ENCODE data around the gene PCNX3. TPM values are rescaled to one million over a fixed set of nuclear protein-coding genes. Genes with fewer than 3 reads are reported as not detected.

The PCNX3 gene
- total and polyA plus RNA-seq, 2 of the 13 experiments (the other 11 are each of a cell fraction or from before 2014, with no cell fraction given) = 16.2 to 23.0 TPM

GRCh38 chr11:65652511-65653228 is 37.1 kb downstream of the PCNX3 start (continued):
- no peak for TF ChIP-seq KIAA2018 (CRISPR knock-in tag; IDR thresholded peaks at IDR 0.05; ENCODE audit: borderline replicate concordance)
- no peak for TF ChIP-seq KDM6A (CRISPR knock-in tag; IDR thresholded peaks at IDR 0.05; ENCODE audit: low read depth)
- no peak for TF ChIP-seq RAD51 (IDR thresholded peaks at IDR 0.05; ENCODE audit: borderline replicate concordance)
- no peak for TF ChIP-seq HOXA7 (CRISPR knock-in tag; IDR thresholded peaks at IDR 0.05)
- TF ChIP-seq CBX2 (IDR thresholded peaks at IDR 0.05; ENCODE audit: low read depth, low read length) = no peak
- no peak for TF ChIP-seq CBX2 (CRISPR knock-in tag; IDR thresholded peaks at IDR 0.05; ENCODE audit: low read depth)
- no peak for TF ChIP-seq LBX2 (CRISPR knock-in tag; IDR thresholded peaks at IDR 0.05; ENCODE audit: borderline replicate concordance)
- no peak for TF ChIP-seq PCBP2 (optimal IDR thresholded peaks at IDR 0.05; ENCODE audit: low read depth, low read length, poor library complexity, severe bottlenecking)
- no peak; a peak in 1 of 4 replicates for TF ChIP-seq KLF16 (CRISPR knock-in tag; IDR thresholded peaks at IDR 0.05)
- no peak for TF ChIP-seq THYN1 (CRISPR knock-in tag; IDR thresholded peaks at IDR 0.05; ENCODE audit: borderline replicate concordance, low read depth)
- TF ChIP-seq HNF4A (CRISPR knock-in tag; IDR thresholded peaks at IDR 0.05) = no peak
- TF ChIP-seq CAMTA2 (CRISPR knock-in tag; IDR thresholded peaks at IDR 0.05; ENCODE audit: borderline replicate concordance) = no peak
- TF ChIP-seq HMG20A (CRISPR knock-in tag; IDR thresholded peaks at IDR 0.05; ENCODE audit: borderline replicate concordance) = no peak
- TF ChIP-seq ZNF713 (CRISPR knock-in tag; IDR thresholded peaks at IDR 0.05) = no peak
- peak; percentile 36; the same call in 1 of the 2 replicates for TF ChIP-seq ATF7-NPFF (CRISPR knock-in tag; IDR thresholded peaks at IDR 0.05; ENCODE audit: low read depth)
- no peak for TF ChIP-seq MAFK (conservative IDR thresholded peaks at IDR 0.05 in 1 of 2, IDR thresholded peaks at IDR 0.05 in 1 of 2; ENCODE audit: low read length in 2 of 2)
- peak; percentile 72; the same call in 1 of the 2 replicates for TF ChIP-seq ZSCAN31 (CRISPR knock-in tag; IDR thresholded peaks at IDR 0.05; ENCODE audit: low read depth)
- TF ChIP-seq RNF2 (conservative IDR thresholded peaks at IDR 0.05; ENCODE audit: low read depth) = no peak
- no peak for TF ChIP-seq NONO (IDR thresholded peaks at IDR 0.05)
- TF ChIP-seq NONO (CRISPR knock-in tag; conservative IDR thresholded peaks at IDR 0.05) = peak; percentile 70
- no peak for TF ChIP-seq LCORL (IDR thresholded peaks at IDR 0.05)
- TF ChIP-seq LCORL (CRISPR knock-in tag; IDR thresholded peaks at IDR 0.05) = peak; percentile 23
- peak; percentile 46; the same call in 1 of the 2 replicates for TF ChIP-seq MTA1 (CRISPR knock-in tag; IDR thresholded peaks at IDR 0.05; ENCODE audit: borderline replicate concordance)
- no peak for TF ChIP-seq TCF7L2 (IDR thresholded peaks at IDR 0.05; ENCODE audit: low read depth, low read length)
